Measurements from ENCODE around the gene HS2ST1. TPM values are rescaled to one million over a fixed set of nuclear protein-coding genes. Genes with fewer than 3 reads are reported as not detected.

The HS2ST1 gene
- total RNA-seq, 1 experiment from 2014 or later, result 57.2 TPM

DNA sequence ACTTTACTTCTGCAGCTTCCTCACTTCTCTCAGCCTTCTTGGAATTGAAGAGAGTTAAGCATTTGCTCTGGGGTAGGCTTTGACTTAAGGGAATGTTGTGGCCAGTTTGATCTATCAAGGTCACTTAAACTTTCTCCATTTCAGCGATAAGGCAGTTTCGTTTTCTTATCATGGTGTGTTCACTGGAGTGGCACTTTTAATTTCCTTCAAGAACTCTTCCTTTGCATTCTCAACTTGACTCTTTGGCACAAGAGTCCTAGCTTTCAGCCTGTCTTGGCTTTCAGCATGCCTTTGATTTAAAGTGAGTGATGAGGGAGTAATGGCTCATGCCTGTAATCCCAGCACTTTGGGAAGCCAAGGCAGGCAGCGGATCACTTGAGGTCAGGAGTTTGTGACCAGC lies 38.7 kb downstream of the HS2ST1 start:
- Mint-ChIP-seq H3K36me3 (ENCODE audit: insufficient read depth, unreplicated experiment) (peaks cover 3% of the 10 kb centered on the region), H3K9me3 (ENCODE audit: unreplicated experiment) (no peaks in the 10 kb centered on the region), H3K4me3 (ENCODE audit: unreplicated experiment) (no peak overlapping the region), H3K27ac (ENCODE audit: unreplicated experiment) (no peak overlapping the region), H3K27me3 (ENCODE audit: insufficient read depth, unreplicated experiment) (no peaks in the 10 kb centered on the region), H3K4me1 (ENCODE audit: low read depth, unreplicated experiment) (peaks cover 7% of the 10 kb centered on the region)
- CTCF ChIA-PET, result interaction anchor here (1.1 kb wide), 1 partner anchor 249 kb away, joined by 3 read pairs; the partner anchor contains the start of gene SH3GLB1
- TF ChIP-seq, protein P1, sequence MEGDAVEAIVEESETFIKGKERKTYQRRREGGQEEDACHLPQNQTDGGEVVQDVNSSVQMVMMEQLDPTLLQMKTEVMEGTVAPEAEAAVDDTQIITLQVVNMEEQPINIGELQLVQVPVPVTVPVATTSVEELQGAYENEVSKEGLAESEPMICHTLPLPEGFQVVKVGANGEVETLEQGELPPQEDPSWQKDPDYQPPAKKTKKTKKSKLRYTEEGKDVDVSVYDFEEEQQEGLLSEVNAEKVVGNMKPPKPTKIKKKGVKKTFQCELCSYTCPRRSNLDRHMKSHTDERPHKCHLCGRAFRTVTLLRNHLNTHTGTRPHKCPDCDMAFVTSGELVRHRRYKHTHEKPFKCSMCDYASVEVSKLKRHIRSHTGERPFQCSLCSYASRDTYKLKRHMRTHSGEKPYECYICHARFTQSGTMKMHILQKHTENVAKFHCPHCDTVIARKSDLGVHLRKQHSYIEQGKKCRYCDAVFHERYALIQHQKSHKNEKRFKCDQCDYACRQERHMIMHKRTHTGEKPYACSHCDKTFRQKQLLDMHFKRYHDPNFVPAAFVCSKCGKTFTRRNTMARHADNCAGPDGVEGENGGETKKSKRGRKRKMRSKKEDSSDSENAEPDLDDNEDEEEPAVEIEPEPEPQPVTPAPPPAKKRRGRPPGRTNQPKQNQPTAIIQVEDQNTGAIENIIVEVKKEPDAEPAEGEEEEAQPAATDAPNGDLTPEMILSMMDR (IDR thresholded peaks at IDR 0.05; ENCODE audit: insufficient read depth in 1 of 2, low read depth in 1 of 2, low read length in 1 of 2, severe bottlenecking in 1 of 2, unreplicated experiment in 1 of 2), result no peak
- Histone ChIP-seq H3K9me3 (no peaks in the 10 kb centered on the region), H3K4me3 (ENCODE audit: low read depth, low read length) (no peak overlapping the region), H3K4me1 (no peaks in the 10 kb centered on the region), H3K27me3 (replicated peaks; ENCODE audit: control insufficient read depth, insufficient read depth, low read length) (no peaks in the 10 kb centered on the region), H3K36me3 (ENCODE audit: control insufficient read depth, insufficient read depth, low read length) (no peaks in the 10 kb centered on the region)
- no TSS peak for BruUV-seq (replicated peaks)
- intact Hi-C loops (cut with micrococcal nuclease; ENCODE audit: unreplicated experiment), result no loop called here
- POLR2A ChIA-PET, result no interaction called here
- DNase-seq, result no peak

- no peak overlapping the region for H3K4me3 Mint-ChIP-seq (ENCODE audit: unreplicated experiment)
- Histone ChIP-seq H3K4me3 (ENCODE audit: low read depth, low read length) (no peak overlapping the region), H3K27me3 (replicated peaks; ENCODE audit: control insufficient read depth, insufficient read depth, low read length) (no peaks in the 10 kb centered on the region), H3K9me3 (no peaks in the 10 kb centered on the region), H3K36me3 (ENCODE audit: control insufficient read depth, insufficient read depth, low read length) (no peaks in the 10 kb centered on the region), H3K4me1 (no peaks in the 10 kb centered on the region)
- no peaks in the 10 kb centered on the region for H3K9me3 Mint-ChIP-seq (ENCODE audit: unreplicated experiment)
- DNase-seq, result no peak
- intact Hi-C loops (cut with micrococcal nuclease; ENCODE audit: unreplicated experiment), result no loop called here
- TF ChIP-seq, protein P1 (IDR thresholded peaks at IDR 0.05; ENCODE audit: insufficient read depth in 1 of 2, low read depth in 1 of 2, low read length in 1 of 2, severe bottlenecking in 1 of 2, unreplicated experiment in 1 of 2), result no peak
- peaks cover 6% of the 10 kb centered on the region for H3K36me3 Mint-ChIP-seq (ENCODE audit: insufficient read depth, unreplicated experiment)
- no peak overlapping the region for H3K27ac Mint-ChIP-seq (ENCODE audit: unreplicated experiment)
- peaks cover 1% of the 10 kb centered on the region for H3K4me1 Mint-ChIP-seq (ENCODE audit: low read depth, unreplicated experiment)
- no TSS peak for BruUV-seq (replicated peaks)
- POLR2A ChIA-PET, result no interaction called here
- CTCF ChIA-PET, result no interaction called here
- no peaks in the 10 kb centered on the region for H3K27me3 Mint-ChIP-seq (ENCODE audit: insufficient read depth, unreplicated experiment)
These were observed 41.2 kb downstream of the HS2ST1 start for GRCh38 chr1:86955678-86956077.

DNA sequence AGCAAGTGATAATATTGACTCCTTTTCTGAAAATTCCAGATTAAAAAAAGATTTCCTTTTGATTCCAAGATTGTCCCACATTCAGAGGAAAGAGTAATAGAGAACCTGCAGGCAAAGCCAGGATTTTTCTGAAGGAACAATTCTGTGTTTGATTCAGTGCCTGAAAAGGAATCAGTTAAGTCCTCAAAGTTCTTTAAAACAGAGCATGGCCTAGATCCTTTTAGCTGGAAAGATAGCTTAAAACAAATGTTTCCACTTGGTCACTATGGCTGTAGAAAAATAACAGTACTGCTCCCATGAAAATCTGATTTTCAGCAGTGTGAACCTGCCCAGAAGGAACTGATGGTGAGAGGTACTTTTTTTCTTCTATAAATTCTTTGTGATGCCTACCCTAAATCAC lies 41.8 kb downstream of the HS2ST1 start:
- TF ChIP-seq, protein P1 (IDR thresholded peaks at IDR 0.05; ENCODE audit: insufficient read depth in 1 of 2, low read depth in 1 of 2, low read length in 1 of 2, severe bottlenecking in 1 of 2, unreplicated experiment in 1 of 2), result no peak
- no TSS peak for BruUV-seq (replicated peaks)
- H3K9me3 ChIP-seq, result no peaks in the 10 kb centered on the region
- CTCF ChIA-PET, result interaction anchor here (0.6 kb wide), 1 partner anchor 252 kb away, joined by 4 read pairs; the partner anchor contains the start of gene SH3GLB1
- no peak overlapping the region for H3K4me3 ChIP-seq (ENCODE audit: low read depth, low read length)
- no peak overlapping the region for H3K4me3 Mint-ChIP-seq (ENCODE audit: unreplicated experiment)
- peaks cover 6% of the 10 kb centered on the region for H3K36me3 Mint-ChIP-seq (ENCODE audit: insufficient read depth, unreplicated experiment)
- H3K9me3 Mint-ChIP-seq (ENCODE audit: unreplicated experiment), result no peaks in the 10 kb centered on the region
- H3K27me3 ChIP-seq (replicated peaks; ENCODE audit: control insufficient read depth, insufficient read depth, low read length), result no peaks in the 10 kb centered on the region
- H3K4me1 ChIP-seq, result no peaks in the 10 kb centered on the region
- no peaks in the 10 kb centered on the region for H3K36me3 ChIP-seq (ENCODE audit: control insufficient read depth, insufficient read depth, low read length)
- H3K27ac Mint-ChIP-seq (ENCODE audit: unreplicated experiment), result no peak overlapping the region
- DNase-seq, result no peak
- POLR2A ChIA-PET, result no interaction called here
- no peaks in the 10 kb centered on the region for H3K27me3 Mint-ChIP-seq (ENCODE audit: insufficient read depth, unreplicated experiment)
- intact Hi-C loops (cut with micrococcal nuclease; ENCODE audit: unreplicated experiment), result no loop called here
- H3K4me1 Mint-ChIP-seq (ENCODE audit: low read depth, unreplicated experiment), result no peaks in the 10 kb centered on the region

Measured in Caco-2 (cell line).